Colon (tissue), 2 donors: Measurements from ENCODE around the gene FAM187B.
"Not testable (repeated sequence)": the region's sequence is repeated elsewhere in the genome, so short reads cannot be mapped to it uniquely, and the experiment has no call there.

Experiments
- FAIRE-seq: peaks from 2 replicates; lab custom pipeline; 2012; peaks lifted over from hg19 to GRCh38; lab: Jason Lieb, UNC
- donor health status: control.
- donor health status: control.

FAM187B gene

GRCh38 chr19:35213663-35214632 is 14.6 kb downstream of the FAM187B start:
- no peak for FAIRE-seq

GRCh38 chr19:35212241-35212640 is 16.3 kb downstream of the FAM187B start:
- FAIRE-seq = no peak

GRCh38 chr19:35211545-35212230 is 16.9 kb downstream of the FAM187B start:
- no peak for FAIRE-seq

- no peak for FAIRE-seq
Observed at GRCh38 chr19:35209646-35210045, 18.9 kb downstream of the FAM187B start.

GRCh38 chr19:35208121-35208520 is 20.4 kb downstream of the FAM187B start:
- FAIRE-seq = no peak

GRCh38 chr19:35207391-35207871 is 21.1 kb downstream of the FAM187B start:
- FAIRE-seq = no peak

GRCh38 chr19:35206855-35207254 is 21.7 kb downstream of the FAM187B start:
- FAIRE-seq = no peak

GRCh38 chr19:35206379-35206778 is 22.2 kb downstream of the FAM187B start:
- no peak for FAIRE-seq

- no peak for FAIRE-seq
Observed at GRCh38 chr19:35205733-35206323, 22.7 kb downstream of the FAM187B start.

- FAIRE-seq = no peak
Observed at GRCh38 chr19:35204799-35205732, 23.5 kb downstream of the FAM187B start.

GRCh38 chr19:35202722-35203688 is 25.5 kb downstream of the FAM187B start:
- FAIRE-seq = no peak

GRCh38 chr19:35199481-35199880 is 29.1 kb downstream of the FAM187B start:
- no peak for FAIRE-seq

GRCh38 chr19:35196861-35197260 is 31.7 kb downstream of the FAM187B start:
- FAIRE-seq = not testable (repeated sequence)

GRCh38 chr19:35195830-35196229 is 32.7 kb downstream of the FAM187B start:
- no peak for FAIRE-seq

GRCh38 chr19:35194012-35194984 is 34.2 kb downstream of the FAM187B start:
- FAIRE-seq = no peak

GRCh38 chr19:35184884-35185283 is 43.7 kb downstream of the FAM187B start:
- FAIRE-seq = no peak

- FAIRE-seq = no peak
Observed at GRCh38 chr19:35184267-35184666, 44.3 kb downstream of the FAM187B start.

GRCh38 chr19:35181387-35181786 is 47.2 kb downstream of the FAM187B start:
- no peak for FAIRE-seq

- no peak for FAIRE-seq
Observed at GRCh38 chr19:35179830-35180229, 48.7 kb downstream of the FAM187B start.
